ENCODE measurements around the gene PPL.

Gene PPL

GRCh38 chr16:4910828-4911227, 26.1 kb downstream of the PPL start:
- no peak for DNase-seq (ENCODE audit: low spot score)
- TF ChIP-seq CTCF (IDR thresholded peaks at IDR 0.05; ENCODE audit: borderline replicate concordance, control extremely low read depth, extremely low read depth, insufficient read depth, missing control alignments), result no peak
- in situ Hi-C loops (cut with MboI; ENCODE audit: low sequenced_read_pairs, unreplicated experiment), result no loop called here

- TF ChIP-seq CTCF (IDR thresholded peaks at IDR 0.05; ENCODE audit: borderline replicate concordance, control extremely low read depth, extremely low read depth, insufficient read depth, missing control alignments), result no peak
- in situ Hi-C loops (cut with MboI; ENCODE audit: low sequenced_read_pairs, unreplicated experiment), result no loop called here
- DNase-seq (ENCODE audit: low spot score), result no peak
These were observed 27.1 kb downstream of the PPL start for GRCh38 chr16:4909825-4910224.

- no peak for TF ChIP-seq CTCF (IDR thresholded peaks at IDR 0.05; ENCODE audit: borderline replicate concordance, control extremely low read depth, extremely low read depth, insufficient read depth, missing control alignments)
- DNase-seq (ENCODE audit: low spot score), result no peak
- in situ Hi-C loops (cut with MboI; ENCODE audit: low sequenced_read_pairs, unreplicated experiment), result no loop called here
These were observed 28.0 kb downstream of the PPL start for GRCh38 chr16:4908854-4909401.

- no peak for DNase-seq (ENCODE audit: low spot score)
- in situ Hi-C loops (cut with MboI; ENCODE audit: low sequenced_read_pairs, unreplicated experiment), result no loop called here
- no peak for TF ChIP-seq CTCF (IDR thresholded peaks at IDR 0.05; ENCODE audit: borderline replicate concordance, control extremely low read depth, extremely low read depth, insufficient read depth, missing control alignments)
These were observed 31.9 kb downstream of the PPL start for GRCh38 chr16:4904942-4905615.

- no peak for TF ChIP-seq CTCF (IDR thresholded peaks at IDR 0.05; ENCODE audit: borderline replicate concordance, control extremely low read depth, extremely low read depth, insufficient read depth, missing control alignments)
- no peak for DNase-seq (ENCODE audit: low spot score)
- in situ Hi-C loops (cut with MboI; ENCODE audit: low sequenced_read_pairs, unreplicated experiment), result no loop called here
These were observed 32.6 kb downstream of the PPL start for GRCh38 chr16:4904108-4904941.

- DNase-seq (ENCODE audit: low spot score), result no peak
- in situ Hi-C loops (cut with MboI; ENCODE audit: low sequenced_read_pairs, unreplicated experiment), result no loop called here
- no peak for TF ChIP-seq CTCF (IDR thresholded peaks at IDR 0.05; ENCODE audit: borderline replicate concordance, control extremely low read depth, extremely low read depth, insufficient read depth, missing control alignments)
These were observed 34.9 kb downstream of the PPL start for GRCh38 chr16:4902038-4902437.

All from GM13976 (cell line).